GM21737 (cell line): ENCODE measurements around the gene EFTUD2.

Source experiments
- ATAC-seq: cut with Tn5 transposase; IDR thresholded peaks from one replicate; pipeline ENCODE4 v1.9.1; 2021; ENCODE audit warnings: mild to moderate bottlenecking, moderate library complexity; ENCODE audit not compliant: unreplicated experiment

EFTUD2 gene

GRCh38 chr17:44925731-44926697 lies 26.8 kb upstream of the EFTUD2 start:
- no peak for ATAC-seq

- ATAC-seq, result no peak
Observed at GRCh38 chr17:44924107-44924544, 24.9 kb upstream of the EFTUD2 start.

GRCh38 chr17:44922746-44923470 lies 23.7 kb upstream of the EFTUD2 start:
- no peak for ATAC-seq

GRCh38 chr17:44922136-44922535 lies 22.9 kb upstream of the EFTUD2 start:
- ATAC-seq, result no peak

- ATAC-seq, result no peak
Observed at GRCh38 chr17:44921122-44921882, 22.1 kb upstream of the EFTUD2 start.

- no peak for ATAC-seq
Observed at GRCh38 chr17:44920565-44920940, 21.3 kb upstream of the EFTUD2 start.

- ATAC-seq, result peak; percentile 62
Observed at GRCh38 chr17:44919885-44920564, 20.8 kb upstream of the EFTUD2 start.

GRCh38 chr17:44919411-44919810 lies 20.2 kb upstream of the EFTUD2 start:
- ATAC-seq, result no peak

GRCh38 chr17:44918006-44918405 lies 18.8 kb upstream of the EFTUD2 start:
- ATAC-seq, result no peak

- ATAC-seq, result no peak
Observed at GRCh38 chr17:44917456-44917855, 18.2 kb upstream of the EFTUD2 start.

GRCh38 chr17:44916781-44917241 lies 17.6 kb upstream of the EFTUD2 start:
- no peak for ATAC-seq

GRCh38 chr17:44915862-44916780 lies 16.9 kb upstream of the EFTUD2 start:
- no peak for ATAC-seq

GRCh38 chr17:44915321-44915726 lies 16.1 kb upstream of the EFTUD2 start, which contains the start of gene GFAP:
GFAP (minus strand) TSS chr17:44915500; CDS start chr17:44915486, 14 bp downstream.
- no peak for ATAC-seq

GRCh38 chr17:44914698-44915271 lies 15.5 kb upstream of the EFTUD2 start:
- ATAC-seq, result no peak

- no peak for ATAC-seq
Observed at GRCh38 chr17:44914148-44914547, 14.9 kb upstream of the EFTUD2 start.

- no peak for ATAC-seq
Observed at GRCh38 chr17:44913676-44914075, 14.4 kb upstream of the EFTUD2 start.

- no peak for ATAC-seq
Observed at GRCh38 chr17:44912763-44913544, 13.7 kb upstream of the EFTUD2 start.
